Kidney epithelial cell (primary cell): ENCODE data around the gene CNTNAP2. TPM values are rescaled to one million over a fixed set of nuclear protein-coding genes. Genes with fewer than 3 reads are reported as not detected.
A peak's percentile ranks its signal among the peaks of the same experiment; 100 is the strongest.

Experiments used
- DNase-seq: peaks from one replicate; pipeline ENCODE4 v3.0.0-alpha.2; 2010; ENCODE audit warnings: low read depth
- H3K27me3 ChIP-seq: 2 replicates; pipeline ENCODE4 v1.6.0; 2011; ENCODE audit warnings: low read length; ENCODE audit not compliant: control insufficient read depth, insufficient read depth
- H3K36me3 ChIP-seq: 2 replicates; pipeline ENCODE4 v1.5.1; 2011; ENCODE audit warnings: low read length; ENCODE audit not compliant: control insufficient read depth, insufficient read depth
- H3K4me3 ChIP-seq: 2 replicates; pipeline ENCODE4 v1.5.1; 2011; ENCODE audit warnings: low read depth, mild to moderate bottlenecking, control low read depth, low read length
- CTCF ChIP-seq: IDR thresholded peaks from 2 replicates; pipeline ENCODE4 v1.5.1; 2011; ENCODE audit warnings: mild to moderate bottlenecking, moderate library complexity, low read length, control low read depth, inconsistent platforms; ENCODE audit not compliant: insufficient read depth, poor library complexity, severe bottlenecking
- total RNA-seq: library from RNA; depleted of rRNA; stranded (reverse); fragments of >200 nt; gene quantifications from 2 replicates; pipeline ENCODE4 v1.2.3, GENCODE V29; 2015

The CNTNAP2 gene
- total RNA-seq, 1 donor from 2014 or later = 14.0 TPM

GRCh38 chr7:146654048-146654447 lies 537.4 kb downstream of the CNTNAP2 start:
- peak; percentile 10 for DNase-seq
- H3K4me3 ChIP-seq = no peak overlapping the region
- TF ChIP-seq CTCF = no peak
- H3K27me3 ChIP-seq = peaks cover 2% of the 10 kb centered on the region
- no peaks in the 10 kb centered on the region for H3K36me3 ChIP-seq

GRCh38 chr7:146655928-146656797 lies 539.6 kb downstream of the CNTNAP2 start:
- Histone ChIP-seq H3K4me3 (no peak overlapping the region), H3K36me3 (no peaks in the 10 kb centered on the region), H3K27me3 (peaks cover 2% of the 10 kb centered on the region)
- TF ChIP-seq CTCF = no peak
- DNase-seq = peak; percentile 10

GRCh38 chr7:146656988-146657387 lies 540.4 kb downstream of the CNTNAP2 start:
- H3K36me3 ChIP-seq = no peaks in the 10 kb centered on the region
- no peak for DNase-seq
- peaks cover 2% of the 10 kb centered on the region for H3K27me3 ChIP-seq
- TF ChIP-seq CTCF = peak; percentile 4
- no peak overlapping the region for H3K4me3 ChIP-seq

- no peak for TF ChIP-seq CTCF
- no peak for DNase-seq
- Histone ChIP-seq H3K27me3 (peaks cover 2% of the 10 kb centered on the region), H3K36me3 (no peaks in the 10 kb centered on the region), H3K4me3 (no peak overlapping the region)
These were observed 542.0 kb downstream of the CNTNAP2 start for GRCh38 chr7:146658604-146659003.

GRCh38 chr7:146659732-146660131 lies 543.1 kb downstream of the CNTNAP2 start:
- TF ChIP-seq CTCF = no peak
- no peak for DNase-seq
- peaks cover 2% of the 10 kb centered on the region for H3K27me3 ChIP-seq
- no peak overlapping the region for H3K4me3 ChIP-seq
- no peaks in the 10 kb centered on the region for H3K36me3 ChIP-seq

- H3K4me3 ChIP-seq = no peak overlapping the region
- no peaks in the 10 kb centered on the region for H3K36me3 ChIP-seq
- no peak for DNase-seq
- TF ChIP-seq CTCF = no peak
- peaks cover 2% of the 10 kb centered on the region for H3K27me3 ChIP-seq
These were observed 544.2 kb downstream of the CNTNAP2 start for GRCh38 chr7:146660839-146661238.
